Muscle of leg (tissue), 11 donors: ENCODE data around the gene MEIKIN. TPM values are rescaled to one million over a fixed set of nuclear protein-coding genes. Genes with fewer than 3 reads are reported as not detected.

Source experiments
- DNase-seq: peaks from one replicate; pipeline ENCODE4 v3.0.0; 2013
- H3K27ac ChIP-seq: one replicate; pipeline ENCODE4 v1.5.1; 2013; ENCODE audit warnings: mild to moderate bottlenecking, low read length, control low read depth
- H3K27me3 ChIP-seq: one replicate; pipeline ENCODE4 v1.6.1; 2013; ENCODE audit warnings: low read length; ENCODE audit not compliant: control insufficient read depth, insufficient read depth
- H3K36me3 ChIP-seq: one replicate; pipeline ENCODE4 v1.6.1; 2013; ENCODE audit warnings: low read length; ENCODE audit not compliant: control insufficient read depth, insufficient read depth
- H3K4me1 ChIP-seq: one replicate; pipeline ENCODE4 v1.6.1; 2013; ENCODE audit warnings: low read length; ENCODE audit not compliant: control insufficient read depth, insufficient read depth
- H3K4me3 ChIP-seq: one replicate; pipeline ENCODE4 v1.5.1; 2013; ENCODE audit warnings: low read length, control low read depth
- H3K9me3 ChIP-seq: replicated peaks from 2 replicates; pipeline ENCODE4 v1.6.1; 2013; ENCODE audit warnings: low read depth, low read length; ENCODE audit not compliant: control insufficient read depth
- WGBS: methylation state at CpG from one replicate; pipeline ENCODE4 v1.1.5; 2013; ENCODE audit warnings: missing lambda C conversion rate; ENCODE audit not compliant: insufficient coverage; 5-methylcytosine and 5-hydroxymethylcytosine counted together
- polyA plus RNA-seq, 8 donors: library from polyadenylated mRNA; unstranded; fragments of 120-200 nt; gene quantifications; one replicate each; pipeline versions ENCODE4 v1.2.1 to v1.2.3, GENCODE V29; 2013; ENCODE audit warnings: inconsistent platforms in 1 of 8, low replicate concordance in 1 of 8; ENCODE audit not compliant: insufficient read length in 8 of 8, insufficient read depth in 1 of 8
- total RNA-seq: library from RNA; stranded (reverse); fragments of 120-200 nt; gene quantifications from one replicate; pipeline ENCODE4 v1.2.4, GENCODE V29; 2013

The MEIKIN gene
- total and polyA plus RNA-seq, 9 donors: not detected

GRCh38 chr5:131974622-131974955 is 29.1 kb upstream of the MEIKIN start:
- H3K4me3 ChIP-seq: no peak overlapping the region
- H3K27ac ChIP-seq: no peak overlapping the region
- no peaks in the 10 kb centered on the region for H3K27me3 ChIP-seq
- H3K36me3 ChIP-seq: no peaks in the 10 kb centered on the region
- DNase-seq: no peak
- no peaks in the 10 kb centered on the region for H3K9me3 ChIP-seq
- WGBS: 63% methylated on average over 5 of the region's 5 CpGs
- no peaks in the 10 kb centered on the region for H3K4me1 ChIP-seq

- no peaks in the 10 kb centered on the region for H3K36me3 ChIP-seq
- no peaks in the 10 kb centered on the region for H3K9me3 ChIP-seq
- no peak overlapping the region for H3K27ac ChIP-seq
- WGBS: no CpG with 5 or more reads among the region's 1 CpG
- H3K4me1 ChIP-seq: no peaks in the 10 kb centered on the region
- no peak overlapping the region for H3K4me3 ChIP-seq
- no peaks in the 10 kb centered on the region for H3K27me3 ChIP-seq
- DNase-seq: no peak
Measured at GRCh38 chr5:131974016-131974415, 28.6 kb upstream of the MEIKIN start.

GRCh38 chr5:131973089-131973712 is 27.7 kb upstream of the MEIKIN start:
- H3K27ac ChIP-seq: no peak overlapping the region
- H3K36me3 ChIP-seq: no peaks in the 10 kb centered on the region
- WGBS: 83% methylated on average over 7 of the region's 9 CpGs
- no peak for DNase-seq
- no peak overlapping the region for H3K4me3 ChIP-seq
- no peaks in the 10 kb centered on the region for H3K9me3 ChIP-seq
- no peaks in the 10 kb centered on the region for H3K27me3 ChIP-seq
- H3K4me1 ChIP-seq: no peaks in the 10 kb centered on the region

GRCh38 chr5:131968396-131968954 is 23.0 kb upstream of the MEIKIN start:
- DNase-seq: no peak
- Histone ChIP-seq H3K27ac (no peak overlapping the region), H3K4me1 (no peaks in the 10 kb centered on the region), H3K9me3 (no peaks in the 10 kb centered on the region), H3K27me3 (no peaks in the 10 kb centered on the region), H3K36me3 (no peaks in the 10 kb centered on the region), H3K4me3 (no peak overlapping the region)
- no CpG with 5 or more reads among the region's 5 CpGs for WGBS

- Histone ChIP-seq H3K4me3 (no peak overlapping the region), H3K27ac (no peak overlapping the region), H3K4me1 (no peaks in the 10 kb centered on the region), H3K36me3 (no peaks in the 10 kb centered on the region), H3K9me3 (no peaks in the 10 kb centered on the region), H3K27me3 (no peaks in the 10 kb centered on the region)
- WGBS: no CpG with 5 or more reads among the region's 1 CpG
- DNase-seq: no peak
Measured at GRCh38 chr5:131966551-131966950, 21.1 kb upstream of the MEIKIN start.

- Histone ChIP-seq H3K4me3 (no peak overlapping the region), H3K27me3 (no peaks in the 10 kb centered on the region), H3K9me3 (no peaks in the 10 kb centered on the region), H3K4me1 (no peaks in the 10 kb centered on the region), H3K36me3 (no peaks in the 10 kb centered on the region), H3K27ac (no peak overlapping the region)
- no peak for DNase-seq
- WGBS: 69% methylated on average over 3 of the region's 6 CpGs
Measured at GRCh38 chr5:131965826-131966415, 20.5 kb upstream of the MEIKIN start.

GRCh38 chr5:131959906-131960305 is 14.4 kb upstream of the MEIKIN start:
- 40% methylated on average over 2 of the region's 3 CpGs for WGBS

GRCh38 chr5:131959136-131959535 is 13.7 kb upstream of the MEIKIN start:
- Histone ChIP-seq H3K4me3 (no peak overlapping the region), H3K27me3 (peaks cover 3% of the 10 kb centered on the region), H3K9me3 (no peaks in the 10 kb centered on the region), H3K4me1 (no peaks in the 10 kb centered on the region), H3K36me3 (no peaks in the 10 kb centered on the region), H3K27ac (no peak overlapping the region)
- DNase-seq: no peak
- 100% methylated on average over 1 of the region's 5 CpGs for WGBS

More at GRCh38 chr5:131959906-131960305, 14.4 kb upstream of the MEIKIN start:
- no peak overlapping the region for H3K4me3 ChIP-seq
- no peak for DNase-seq
- no peaks in the 10 kb centered on the region for H3K36me3 ChIP-seq
- H3K27ac ChIP-seq: no peak overlapping the region
- no peaks in the 10 kb centered on the region for H3K9me3 ChIP-seq
- no peaks in the 10 kb centered on the region for H3K4me1 ChIP-seq
- peaks cover 3% of the 10 kb centered on the region for H3K27me3 ChIP-seq

GRCh38 chr5:131957721-131958441 is 12.4 kb upstream of the MEIKIN start:
- no peak for DNase-seq
- Histone ChIP-seq H3K9me3 (no peaks in the 10 kb centered on the region), H3K4me1 (no peaks in the 10 kb centered on the region), H3K27me3 (peaks cover 3% of the 10 kb centered on the region), H3K27ac (no peak overlapping the region), H3K36me3 (no peaks in the 10 kb centered on the region), H3K4me3 (no peak overlapping the region)
- WGBS: 84% methylated on average over 6 of the region's 8 CpGs

- H3K9me3 ChIP-seq: no peaks in the 10 kb centered on the region
- H3K27ac ChIP-seq: no peak overlapping the region
- no peaks in the 10 kb centered on the region for H3K36me3 ChIP-seq
- peaks cover 3% of the 10 kb centered on the region for H3K27me3 ChIP-seq
- H3K4me1 ChIP-seq: no peaks in the 10 kb centered on the region
- no peak overlapping the region for H3K4me3 ChIP-seq
- no peak for DNase-seq
Measured at GRCh38 chr5:131953969-131954368, 8.5 kb upstream of the MEIKIN start.
